HAP-1 (cell line): ENCODE data around the gene SPA17.

Experiments
- DNase-seq, 2 experiments: peaks; one replicate each; pipeline ENCODE4 v3.0.0-alpha.2; 2016 to 2020; ENCODE audit warnings: low spot score in 2 of 2
- H3K27me3 ChIP-seq: fragments of 250-450 bp; sonication (Bioruptor Pico); 2 replicates; pipeline ENCODE4 v1.5.1; 2020; ENCODE audit warnings: low read depth, mild to moderate bottlenecking, moderate library complexity
- H3K36me3 ChIP-seq: fragments of 250-450 bp; sonication (Bioruptor Pico); replicated peaks from 2 replicates; pipeline ENCODE4 v1.5.1; 2020; ENCODE audit warnings: mild to moderate bottlenecking
- H3K4me1 ChIP-seq: fragments of 250-450 bp; sonication (Bioruptor Pico); 2 replicates; pipeline ENCODE4 v1.5.1; 2020; ENCODE audit warnings: mild to moderate bottlenecking
- H3K4me3 ChIP-seq: fragments of 250-450 bp; sonication (Bioruptor Pico); 2 replicates; pipeline ENCODE4 v1.5.1; 2020; ENCODE audit warnings: mild to moderate bottlenecking, moderate library complexity
- H3K9me3 ChIP-seq: fragments of 250-450 bp; sonication (Bioruptor Pico); 2 replicates; pipeline ENCODE4 v1.5.1; 2020; ENCODE audit warnings: mild to moderate bottlenecking, moderate library complexity
- in situ Hi-C: fragments of 300-500 bp; cut with MboI; formaldehyde crosslinking; loops from 3 replicates; pipeline ENCODE4 v1.14.3; 2020; ENCODE audit warnings: low sequenced_read_pairs, inconsistent platforms, mixed read lengths

The SPA17 gene

DNA sequence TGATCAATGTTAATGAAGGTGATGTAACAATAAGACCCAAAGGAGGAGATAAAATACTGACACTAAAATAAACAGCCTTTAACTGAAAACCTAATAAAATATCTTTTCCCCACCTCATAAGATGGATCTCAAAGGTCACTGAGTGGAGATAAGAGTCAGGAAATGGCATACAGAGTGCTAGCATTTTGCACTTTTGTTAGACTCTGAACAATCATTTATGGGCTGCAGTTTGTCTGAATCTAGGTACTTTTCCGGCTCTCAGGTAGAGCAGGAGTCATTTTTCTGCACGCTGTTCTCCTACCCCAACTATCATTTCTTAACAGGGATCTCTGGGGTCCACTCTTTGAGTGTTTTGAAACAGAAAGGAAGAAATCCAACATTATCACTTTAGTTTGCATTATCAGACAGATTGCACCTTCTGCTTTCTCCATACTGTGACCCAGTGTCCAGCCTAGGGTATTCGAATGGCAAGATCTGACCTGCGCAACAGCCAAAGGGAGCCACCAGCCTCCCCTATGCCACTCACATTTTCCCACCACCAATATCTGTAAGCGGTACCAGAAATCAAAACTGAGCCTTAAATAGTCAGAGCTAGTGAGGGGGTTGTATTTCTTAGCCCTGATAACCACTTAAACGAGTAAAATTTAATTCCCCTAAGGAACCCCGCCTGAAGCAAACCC is 1.0 kb upstream of the SPA17 start:
- Histone ChIP-seq H3K4me3 (peak overlapping the region; percentile 79), H3K27me3 (no peaks in the 10 kb centered on the region), H3K36me3 (peaks cover 7% of the 10 kb centered on the region), H3K4me1 (peaks cover 11% of the 10 kb centered on the region), H3K9me3 (no peaks in the 10 kb centered on the region)
- in situ Hi-C loops, result loop anchor here (5.0 kb wide), 1 partner anchor 90 kb away; the partner anchor contains the start of gene ESAM
- DNase-seq, result no peak

DNA sequence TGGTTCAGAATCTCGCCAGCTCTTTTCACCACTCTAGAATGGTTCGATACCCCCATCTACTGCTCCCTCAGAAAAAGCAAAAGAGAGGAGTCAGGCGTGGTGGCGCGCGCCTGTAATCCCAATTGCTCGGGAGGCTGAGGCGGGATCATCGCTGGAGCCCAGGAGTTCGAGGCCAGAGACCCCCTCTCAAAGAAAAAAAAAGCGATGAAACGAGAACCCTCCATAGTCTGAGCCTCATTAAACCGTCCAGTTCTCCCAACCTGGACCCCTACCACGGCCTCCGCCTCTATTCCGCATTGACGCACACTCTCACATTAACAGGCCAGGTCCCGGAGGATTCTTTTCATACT is 439 bp downstream of the SPA17 start:
- in situ Hi-C loops, result loop anchor here (5.0 kb wide), 1 partner anchor 88 kb away; the partner anchor contains the start of gene ESAM
- no peaks in the 10 kb centered on the region for H3K36me3 ChIP-seq
- H3K27me3 ChIP-seq, result no peaks in the 10 kb centered on the region
- no peak for DNase-seq
- peak overlapping the region; percentile 79 for H3K4me3 ChIP-seq
- H3K4me1 ChIP-seq, result peaks cover 11% of the 10 kb centered on the region
- H3K9me3 ChIP-seq, result no peaks in the 10 kb centered on the region

DNA sequence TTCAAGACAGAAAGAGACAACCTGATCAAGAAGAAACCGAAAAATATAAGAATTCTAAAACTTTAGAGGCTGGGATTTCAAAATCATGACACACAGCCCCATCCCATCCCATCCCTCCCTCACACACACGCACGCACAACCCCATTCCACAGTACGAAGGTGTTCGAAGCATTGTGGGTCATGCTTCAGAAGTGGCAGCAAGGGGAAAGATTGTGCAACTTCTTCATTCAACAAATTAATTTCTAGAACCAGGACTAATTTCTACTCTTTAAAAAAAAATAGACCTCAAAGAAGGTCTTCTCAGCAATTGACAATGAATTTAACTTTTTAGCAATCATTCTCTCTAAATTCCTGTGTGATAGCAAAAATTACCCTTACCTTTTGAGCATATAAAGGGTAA is 867 bp downstream of the SPA17 start:
- Histone ChIP-seq H3K4me3 (peak overlapping the region; percentile 79), H3K9me3 (no peaks in the 10 kb centered on the region), H3K27me3 (no peaks in the 10 kb centered on the region; the same call in 1 of the 2 replicates), H3K4me1 (peaks cover 11% of the 10 kb centered on the region), H3K36me3 (no peaks in the 10 kb centered on the region)
- no peak for DNase-seq
- in situ Hi-C loops, result loop anchor here (5.0 kb wide), 1 partner anchor 88 kb away; the partner anchor contains the start of gene ESAM

DNA sequence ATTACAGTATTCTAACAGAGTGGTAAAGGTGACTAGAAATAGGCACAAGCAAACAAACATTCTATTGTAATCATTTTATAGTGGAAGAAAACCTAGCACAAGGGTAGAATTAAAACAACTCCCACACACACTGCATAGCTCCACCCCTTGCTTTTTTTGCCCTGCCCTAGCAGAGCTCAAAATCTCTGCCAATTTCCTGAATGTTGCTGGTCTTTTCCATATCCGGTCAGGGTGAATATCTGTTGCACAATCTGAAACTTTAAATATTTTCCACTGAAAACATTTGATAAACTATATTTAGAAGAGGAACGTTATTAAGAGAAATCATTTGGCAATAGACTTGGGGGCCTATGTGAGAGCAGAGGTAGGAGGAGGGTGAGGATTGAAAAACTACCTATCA is 2.7 kb downstream of the SPA17 start:
- DNase-seq, result no peak
- H3K4me3 ChIP-seq, result no peak overlapping the region

DNA sequence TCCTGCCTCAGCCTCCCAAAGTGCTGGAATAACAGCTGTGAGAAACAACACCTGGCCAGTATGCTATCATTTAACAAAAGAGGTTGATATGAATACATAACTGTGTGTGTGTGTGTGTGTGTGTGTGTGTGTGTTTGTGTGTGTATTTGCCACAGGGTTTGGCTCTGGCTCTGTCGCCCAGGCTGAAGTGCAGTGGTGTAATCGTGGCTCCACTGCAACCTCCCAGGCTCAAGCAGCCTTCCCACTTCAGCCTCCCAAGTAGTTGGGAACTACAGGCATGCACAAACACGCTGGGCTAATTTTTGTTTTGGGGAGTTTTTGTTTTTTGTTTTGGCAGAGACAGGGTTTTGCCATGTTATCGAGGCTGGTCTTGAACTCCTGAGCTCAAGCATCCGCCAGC is 4.7 kb downstream of the SPA17 start:
- Histone ChIP-seq H3K4me3 (no peak overlapping the region), H3K36me3 (no peaks in the 10 kb centered on the region), H3K9me3 (peaks cover 2% of the 10 kb centered on the region), H3K27me3 (no peaks in the 10 kb centered on the region; the same call in 1 of the 2 replicates), H3K4me1 (peaks cover 4% of the 10 kb centered on the region; the same call in 1 of the 2 replicates)
- in situ Hi-C loops, result no loop called here
- no peak for DNase-seq

More for the DNA sequence above, 2.7 kb downstream of the SPA17 start:
- H3K27me3 ChIP-seq, result no peaks in the 10 kb centered on the region; the same call in 1 of the 2 replicates
- H3K36me3 ChIP-seq, result no peaks in the 10 kb centered on the region
- H3K4me1 ChIP-seq, result peaks cover 11% of the 10 kb centered on the region
- in situ Hi-C loops, result no loop called here
- no peaks in the 10 kb centered on the region for H3K9me3 ChIP-seq

DNA sequence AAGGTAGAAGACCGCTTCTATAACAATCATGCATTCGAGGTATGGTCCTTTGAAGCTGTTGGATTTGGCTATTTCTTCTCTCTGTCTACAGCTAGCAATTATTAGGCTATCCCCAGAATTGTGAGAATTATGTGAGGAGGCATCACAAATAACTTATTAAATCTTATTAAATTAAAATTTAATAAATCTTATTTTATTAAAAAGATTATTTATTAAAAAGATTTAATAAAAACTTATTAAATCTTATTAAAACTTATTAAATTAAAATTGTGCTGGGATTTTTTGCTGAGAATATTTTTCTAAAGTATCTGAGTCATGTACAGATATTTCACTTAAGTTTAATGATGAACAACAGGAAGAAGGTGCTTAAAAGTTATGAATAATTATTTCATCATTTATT is 7.7 kb downstream of the SPA17 start:
- no peak for DNase-seq
- Histone ChIP-seq H3K4me3 (no peak overlapping the region), H3K36me3 (no peaks in the 10 kb centered on the region), H3K9me3 (peaks cover 2% of the 10 kb centered on the region), H3K27me3 (no peaks in the 10 kb centered on the region; the same call in 1 of the 2 replicates), H3K4me1 (no peaks in the 10 kb centered on the region)
- in situ Hi-C loops, result no loop called here

DNA sequence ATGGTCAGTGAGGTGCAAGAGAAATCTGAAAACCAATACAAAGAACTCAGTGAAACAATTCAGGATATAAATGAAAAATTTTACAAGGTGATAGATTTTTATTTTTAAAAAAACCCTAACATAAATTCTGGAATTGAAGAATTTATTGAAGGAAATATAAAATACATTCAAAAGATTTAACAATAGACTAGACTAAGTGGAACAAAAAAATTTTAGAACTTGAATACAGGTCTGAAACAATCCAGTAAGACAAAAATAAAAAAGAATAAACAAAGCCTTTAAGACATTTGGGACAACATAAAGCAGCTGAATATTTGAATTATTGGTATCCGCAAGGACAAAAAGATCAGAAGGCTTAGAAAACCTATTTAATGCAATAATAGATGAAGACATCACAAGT is 8.7 kb downstream of the SPA17 start:
- H3K9me3 ChIP-seq, result peaks cover 2% of the 10 kb centered on the region
- DNase-seq, result no peak
- no peak overlapping the region for H3K4me3 ChIP-seq
- no peaks in the 10 kb centered on the region for H3K36me3 ChIP-seq
- H3K27me3 ChIP-seq, result no peaks in the 10 kb centered on the region; the same call in 1 of the 2 replicates
- no peaks in the 10 kb centered on the region for H3K4me1 ChIP-seq
- in situ Hi-C loops, result no loop called here

DNA sequence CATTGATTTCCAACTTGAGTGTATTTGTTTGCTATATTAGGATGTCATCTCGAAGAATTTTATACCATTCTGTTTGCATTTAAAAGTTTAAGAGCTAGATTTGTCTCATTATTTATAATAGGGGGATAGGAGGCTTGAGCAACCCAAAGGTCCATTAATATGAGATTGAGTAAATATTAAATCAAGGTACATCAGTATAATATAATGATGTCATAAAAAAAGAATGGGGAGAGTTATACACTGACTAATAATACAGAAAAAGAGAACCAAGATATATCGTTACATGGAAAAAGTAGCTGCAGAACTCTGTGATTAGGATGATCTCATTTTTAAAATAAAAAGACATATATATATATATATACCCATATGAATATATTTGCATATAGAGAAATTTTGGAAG is 19.4 kb downstream of the SPA17 start:
- no peaks in the 10 kb centered on the region for H3K9me3 ChIP-seq
- no peaks in the 10 kb centered on the region for H3K4me1 ChIP-seq
- in situ Hi-C loops, result no loop called here
- no peaks in the 10 kb centered on the region for H3K36me3 ChIP-seq
- no peaks in the 10 kb centered on the region; the same call in 1 of the 2 replicates for H3K27me3 ChIP-seq
- H3K4me3 ChIP-seq, result no peak overlapping the region
- DNase-seq, result no peak

DNA sequence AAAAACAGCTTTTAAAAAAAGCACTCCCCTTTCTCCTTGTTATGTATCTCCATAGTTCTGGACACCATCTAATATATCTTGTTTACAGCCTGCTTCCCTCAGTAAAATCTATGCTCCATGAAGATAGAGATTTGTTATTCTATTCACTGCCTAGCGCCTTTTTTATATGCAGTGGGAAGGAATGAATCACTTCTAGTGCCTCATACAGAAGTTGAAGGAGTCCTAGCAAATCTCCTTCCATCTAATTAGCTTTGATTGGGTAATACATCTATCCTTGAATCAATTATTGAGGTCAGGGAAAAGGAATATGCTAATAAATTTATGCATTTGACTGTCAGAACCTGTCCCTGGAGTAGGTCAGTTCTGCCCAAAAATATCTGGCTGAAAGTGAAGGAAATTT is 25.8 kb downstream of the SPA17 start:
- H3K9me3 ChIP-seq, result no peaks in the 10 kb centered on the region
- in situ Hi-C loops, result no loop called here

DNA sequence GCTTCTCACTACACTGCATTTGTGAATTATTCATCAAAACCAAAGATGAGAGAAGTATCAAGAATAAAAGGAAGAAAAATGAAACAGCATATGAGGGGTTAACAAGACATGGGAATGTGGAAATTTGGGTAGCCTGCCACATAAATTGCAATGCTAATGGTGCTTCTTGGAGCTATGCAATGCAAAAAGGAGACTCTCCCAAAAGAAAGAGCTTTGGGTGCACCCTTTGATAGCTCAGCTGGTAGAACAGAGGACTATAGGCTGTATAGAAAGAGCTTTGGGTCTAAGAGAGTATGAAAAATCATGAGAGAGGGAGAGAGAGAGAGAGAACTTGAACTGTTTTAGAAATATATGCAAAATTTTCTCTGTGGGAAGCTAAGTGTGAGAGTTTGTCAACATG is 26.3 kb downstream of the SPA17 start:
- H3K4me1 ChIP-seq, result no peaks in the 10 kb centered on the region
- in situ Hi-C loops, result no loop called here
- DNase-seq, result no peak
- H3K27me3 ChIP-seq, result 0 out of 2 replicates have a peak, but pooled peaks cover 3% of the 10 kb centered on the region
- H3K4me3 ChIP-seq, result no peak overlapping the region
- H3K9me3 ChIP-seq, result no peaks in the 10 kb centered on the region
- H3K36me3 ChIP-seq, result no peaks in the 10 kb centered on the region

More for the DNA sequence above, 25.8 kb downstream of the SPA17 start:
- H3K36me3 ChIP-seq, result no peaks in the 10 kb centered on the region
- no peaks in the 10 kb centered on the region for H3K4me1 ChIP-seq
- no peak overlapping the region for H3K4me3 ChIP-seq
- 0 out of 2 replicates have a peak, but pooled peaks cover 3% of the 10 kb centered on the region for H3K27me3 ChIP-seq
- no peak for DNase-seq

DNA sequence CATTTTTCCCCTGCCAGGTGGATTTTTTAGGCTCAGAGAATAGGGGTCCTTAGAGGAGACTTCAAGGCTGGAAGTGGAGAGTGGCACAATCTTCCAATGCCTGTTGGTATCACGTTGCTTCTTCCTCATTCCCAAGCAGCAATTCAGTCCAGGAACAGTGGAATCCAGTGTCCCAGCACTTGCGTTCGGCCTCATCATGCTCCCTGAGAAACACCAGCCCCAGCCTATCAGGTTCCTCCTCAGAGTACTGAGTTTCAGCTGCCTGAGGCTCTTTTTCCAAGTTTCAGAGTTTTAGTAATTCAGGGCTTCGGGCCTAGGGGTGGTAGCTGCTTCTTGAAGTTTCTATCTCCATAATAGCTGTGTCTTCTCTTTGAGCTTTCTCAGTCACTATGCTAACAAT is 34.1 kb downstream of the SPA17 start:
- H3K4me1 ChIP-seq, result no peaks in the 10 kb centered on the region

DNA sequence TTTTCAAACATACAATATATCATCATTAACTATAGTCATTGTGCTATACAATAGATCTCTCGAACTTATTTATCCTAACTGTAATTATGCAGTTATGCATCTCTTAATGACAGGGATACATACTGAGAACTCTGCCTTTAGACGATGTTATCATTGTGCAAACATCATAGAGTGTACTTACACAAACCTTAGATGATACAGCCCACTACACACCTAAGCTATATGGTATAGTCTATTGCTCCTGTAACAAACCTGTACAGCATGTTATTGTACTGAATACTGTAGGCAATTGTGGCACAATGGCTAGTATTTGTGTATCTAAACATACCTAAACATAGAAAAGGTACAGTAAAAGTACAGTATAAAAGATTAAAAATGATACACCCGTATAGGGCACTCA is 38.7 kb downstream of the SPA17 start:
- Histone ChIP-seq H3K36me3 (no peaks in the 10 kb centered on the region), H3K9me3 (0 out of 2 replicates have a peak, but pooled peaks cover 3% of the 10 kb centered on the region), H3K4me1 (no peaks in the 10 kb centered on the region), H3K27me3 (peaks cover 2% of the 10 kb centered on the region), H3K4me3 (no peak overlapping the region)
- no peak for DNase-seq
- in situ Hi-C loops, result no loop called here

More for the DNA sequence above, 34.1 kb downstream of the SPA17 start:
- 0 out of 2 replicates have a peak, but pooled peaks cover 3% of the 10 kb centered on the region for H3K9me3 ChIP-seq
- no peaks in the 10 kb centered on the region for H3K36me3 ChIP-seq
- in situ Hi-C loops, result no loop called here
- no peak overlapping the region for H3K4me3 ChIP-seq
- DNase-seq, result no peak
- no peaks in the 10 kb centered on the region for H3K27me3 ChIP-seq

DNA sequence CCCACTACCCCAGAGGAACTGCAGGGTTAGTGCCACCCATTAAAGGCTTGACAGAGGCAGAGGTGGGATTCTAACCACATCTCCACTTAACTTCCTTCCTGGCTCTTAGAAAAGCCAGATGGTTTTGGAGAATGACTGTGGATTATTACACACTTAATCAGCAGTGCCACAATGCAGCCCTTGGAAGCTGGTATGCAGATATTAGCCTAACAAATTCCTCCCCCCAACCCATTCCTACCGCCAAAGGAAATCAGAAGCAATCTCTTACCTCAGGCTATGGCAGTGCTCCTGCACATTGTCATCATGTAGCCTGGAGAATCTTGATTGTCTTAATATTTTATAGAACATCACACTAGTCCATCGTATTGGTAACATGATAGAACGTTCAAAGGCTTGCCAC is 42.9 kb downstream of the SPA17 start:
- H3K4me1 ChIP-seq, result peaks cover 3% of the 10 kb centered on the region; the same call in 1 of the 2 replicates
- H3K36me3 ChIP-seq, result no peaks in the 10 kb centered on the region
- DNase-seq, result no peak
- H3K4me3 ChIP-seq, result no peak overlapping the region
- H3K9me3 ChIP-seq, result no peaks in the 10 kb centered on the region
- H3K27me3 ChIP-seq, result peaks cover 24% of the 10 kb centered on the region
- in situ Hi-C loops, result no loop called here

DNA sequence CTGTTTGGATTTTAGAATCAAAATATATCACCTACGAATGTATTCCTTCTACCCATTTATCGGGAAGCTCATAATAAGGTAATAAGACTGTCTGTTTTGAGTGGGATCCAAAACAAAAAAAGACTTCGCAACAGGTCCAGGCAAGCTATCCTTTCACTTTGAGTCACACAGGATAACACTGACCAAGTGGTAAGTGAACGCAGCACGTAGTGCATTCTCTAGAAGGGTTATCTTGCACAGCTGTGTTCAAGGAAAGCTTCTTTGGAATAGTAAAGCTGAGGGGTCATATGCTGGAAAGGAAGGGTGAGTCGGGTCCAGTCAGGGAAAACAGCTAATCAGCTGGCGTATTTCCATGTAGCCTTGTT is 43.7 kb downstream of the SPA17 start:
- Histone ChIP-seq H3K9me3 (no peaks in the 10 kb centered on the region), H3K36me3 (no peaks in the 10 kb centered on the region), H3K4me1 (peaks cover 3% of the 10 kb centered on the region; the same call in 1 of the 2 replicates), H3K4me3 (no peak overlapping the region), H3K27me3 (peaks cover 24% of the 10 kb centered on the region)
- in situ Hi-C loops, result no loop called here
- no peak for DNase-seq
